Right forelimb (tissue), 1 donor: ENCODE data around the gene TRA2B.
A peak's percentile ranks its signal among the peaks of the same experiment; 100 is the strongest.

ENCODE experiments used
- DNase-seq: peaks from one replicate; pipeline ENCODE4 v3.0.0-alpha.2; 2018

Gene TRA2B

DNA sequence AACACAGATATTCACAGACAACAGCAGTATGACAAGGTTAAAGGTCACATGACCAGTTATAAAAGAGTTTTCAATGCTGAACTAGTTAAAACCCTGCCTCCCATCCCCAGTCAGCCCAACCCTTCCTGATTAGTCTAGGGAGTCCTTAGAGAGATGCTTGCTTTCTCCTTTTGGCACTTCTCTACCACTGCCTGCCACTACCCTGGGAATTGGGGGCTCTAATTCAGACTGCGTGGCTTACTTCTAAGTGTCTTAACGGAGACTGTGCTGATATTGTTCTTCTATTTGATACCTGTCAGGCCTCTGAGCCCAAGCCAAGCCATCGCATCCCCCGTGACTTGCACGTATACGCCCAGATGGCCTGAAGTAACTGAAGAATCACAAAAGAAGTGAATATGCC lies 11.7 kb upstream of the TRA2B start:
- DNase-seq, result no peak

DNA sequence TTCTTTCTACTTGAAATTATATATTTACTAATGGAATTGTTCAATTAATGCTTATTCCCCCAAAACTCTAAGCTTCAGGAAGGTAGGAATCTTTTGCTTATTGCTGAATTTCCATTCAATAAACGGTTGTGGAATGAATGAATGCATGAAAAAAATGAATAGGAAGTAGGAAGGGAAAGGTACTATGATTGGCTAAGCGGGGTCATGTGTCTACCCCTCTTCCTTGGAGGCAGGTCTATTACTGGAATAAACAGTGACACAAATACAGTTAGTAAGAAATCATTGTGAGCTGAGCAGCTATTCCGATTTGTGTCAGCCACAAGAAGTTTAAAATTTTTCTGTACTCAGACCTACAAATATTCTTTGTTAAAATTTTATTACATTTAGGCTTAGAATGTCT lies 10.5 kb upstream of the TRA2B start:
- no peak for DNase-seq

DNA sequence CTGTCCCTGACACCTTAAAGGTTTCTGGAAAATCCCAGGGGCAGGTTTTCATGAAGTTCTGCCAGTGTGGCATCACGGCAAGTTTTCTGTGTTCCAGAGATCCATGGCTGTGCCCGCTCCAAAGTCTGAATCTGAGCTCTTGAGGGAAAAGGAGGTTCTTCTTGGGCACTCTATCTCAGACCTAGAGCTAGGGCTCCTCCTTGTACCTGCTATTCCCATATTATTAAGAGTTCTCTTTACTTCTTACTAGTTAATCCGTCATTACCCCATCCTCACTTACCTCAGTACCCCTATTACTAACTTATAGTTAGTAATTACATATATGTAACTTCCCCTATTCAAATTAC lies 5.9 kb upstream of the TRA2B start:
- DNase-seq, result no peak

GRCh38 chr3:185942907-185943759 lies 5.3 kb upstream of the TRA2B start:
- DNase-seq, result peak; percentile 82

DNA sequence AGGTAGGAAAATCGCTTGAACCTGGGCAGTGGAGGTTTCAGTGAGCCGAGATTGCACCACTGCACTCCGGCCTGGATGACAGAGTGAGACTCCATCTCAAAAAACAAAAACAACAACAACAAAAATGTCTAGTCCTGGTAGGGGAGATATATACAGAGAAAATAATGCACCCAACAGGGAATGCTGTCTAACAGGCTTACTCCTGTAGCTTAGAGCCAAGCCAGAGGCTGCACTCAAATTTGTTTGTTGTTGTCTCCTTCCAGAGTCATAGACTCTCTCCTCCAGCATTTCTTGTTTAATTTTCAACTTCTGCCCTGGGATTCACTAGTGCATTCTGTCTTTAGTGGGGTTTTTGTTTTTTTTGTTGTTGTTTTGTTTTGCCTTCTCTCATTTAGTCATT lies 4.6 kb upstream of the TRA2B start:
- no peak for DNase-seq

DNA sequence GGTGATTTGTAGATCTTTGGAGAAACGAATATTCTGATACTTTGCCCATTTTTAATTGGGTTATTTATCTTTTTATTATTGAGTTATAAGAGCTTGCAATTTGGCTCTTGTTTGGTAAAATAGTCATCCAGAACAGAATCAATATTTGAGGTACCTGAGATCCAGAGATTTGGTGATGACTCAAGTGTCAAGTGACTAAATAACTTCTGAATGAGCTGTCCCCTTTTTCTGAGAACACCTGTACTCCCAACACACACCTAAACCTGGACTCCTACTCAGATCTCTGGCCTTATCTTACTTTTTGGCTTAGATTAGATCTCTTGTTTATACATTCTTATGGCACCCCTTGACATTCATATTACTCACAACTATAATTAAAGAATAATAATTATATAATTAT lies 3.1 kb upstream of the TRA2B start:
- no peak for DNase-seq

GRCh38 chr3:185939721-185940120 lies 1.9 kb upstream of the TRA2B start:
- DNase-seq, result no peak

DNA sequence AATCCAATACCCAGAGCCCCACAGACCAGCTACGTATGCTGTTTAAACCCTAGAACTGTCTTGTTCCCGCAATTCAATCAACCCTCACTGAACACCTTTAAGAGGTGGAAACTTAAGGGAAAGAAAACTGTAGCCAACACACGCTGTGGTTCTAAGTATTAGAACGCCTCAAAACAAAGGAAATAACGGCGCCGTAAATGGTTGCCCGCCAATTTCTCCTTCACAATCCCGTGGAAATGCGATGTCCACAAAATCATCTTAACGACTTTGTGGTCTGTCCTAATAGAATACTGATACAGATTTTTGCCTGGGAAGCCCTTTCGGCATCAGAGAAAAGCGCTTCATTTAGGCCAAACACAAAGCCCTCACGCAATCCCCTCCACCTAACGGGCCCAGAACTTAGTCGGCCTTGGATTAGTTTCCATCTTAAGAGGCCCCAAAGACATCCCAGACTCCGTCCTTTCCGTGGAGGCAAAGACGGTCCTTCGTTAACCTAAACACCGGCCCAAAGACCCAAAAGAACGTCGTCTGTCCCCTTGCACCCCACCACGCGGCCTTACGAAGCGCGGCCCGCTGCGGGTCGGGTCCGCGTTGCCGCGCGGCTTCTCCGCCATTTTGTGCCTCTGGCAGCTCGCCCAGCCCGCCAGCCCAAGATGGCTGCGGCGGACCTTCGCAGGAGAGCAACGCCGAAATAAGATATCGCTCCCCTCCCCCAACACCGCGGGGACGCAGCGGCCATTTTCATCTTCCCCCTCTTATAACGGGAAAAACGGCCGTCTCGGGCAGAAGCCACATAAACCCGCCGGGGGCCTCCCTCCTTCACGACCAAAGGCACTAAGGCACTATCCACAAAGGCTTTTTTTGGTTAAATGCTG lies 763 bp downstream of the TRA2B start:
- DNase-seq, result peak; percentile 94

GRCh38 chr3:185936273-185936629 lies 1.6 kb downstream of the TRA2B start:
- DNase-seq, result no peak

DNA sequence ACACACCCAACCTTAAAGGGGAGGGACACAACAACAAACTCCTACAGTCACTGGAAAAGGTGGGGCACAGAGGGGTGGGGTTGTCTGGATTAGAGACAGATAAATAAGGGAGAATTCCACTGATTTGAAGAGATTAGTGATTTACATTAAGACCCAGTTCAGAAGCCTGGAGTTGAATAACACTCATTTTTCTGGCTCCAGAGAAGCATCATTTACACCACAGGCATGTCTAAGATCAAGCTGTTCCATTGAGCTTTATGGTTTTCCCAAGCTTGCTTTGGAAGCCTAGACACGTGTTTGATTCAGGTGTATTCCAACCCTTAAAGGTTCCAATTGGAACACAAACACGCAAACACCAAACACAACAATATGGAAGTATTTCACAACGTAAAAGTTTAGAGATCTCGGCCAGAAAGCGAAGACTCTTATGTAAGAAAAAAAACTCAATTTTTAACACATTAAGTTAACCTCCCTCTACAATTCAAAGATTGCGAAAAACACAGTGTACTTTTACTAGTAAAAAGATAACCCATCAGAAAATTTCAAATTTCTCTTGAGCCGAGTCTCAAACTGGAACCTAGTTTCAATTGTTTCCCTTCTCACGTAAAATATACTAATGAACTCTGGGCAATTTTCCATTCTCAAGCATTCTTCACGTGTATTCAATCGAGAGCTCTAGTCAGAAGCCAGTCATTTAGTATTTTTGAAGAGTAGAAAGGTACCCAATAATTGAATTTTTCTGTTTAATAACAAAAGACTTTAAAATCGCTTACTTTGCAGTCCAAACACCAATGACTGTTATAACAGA lies 2.1 kb downstream of the TRA2B start:
- DNase-seq, result no peak

DNA sequence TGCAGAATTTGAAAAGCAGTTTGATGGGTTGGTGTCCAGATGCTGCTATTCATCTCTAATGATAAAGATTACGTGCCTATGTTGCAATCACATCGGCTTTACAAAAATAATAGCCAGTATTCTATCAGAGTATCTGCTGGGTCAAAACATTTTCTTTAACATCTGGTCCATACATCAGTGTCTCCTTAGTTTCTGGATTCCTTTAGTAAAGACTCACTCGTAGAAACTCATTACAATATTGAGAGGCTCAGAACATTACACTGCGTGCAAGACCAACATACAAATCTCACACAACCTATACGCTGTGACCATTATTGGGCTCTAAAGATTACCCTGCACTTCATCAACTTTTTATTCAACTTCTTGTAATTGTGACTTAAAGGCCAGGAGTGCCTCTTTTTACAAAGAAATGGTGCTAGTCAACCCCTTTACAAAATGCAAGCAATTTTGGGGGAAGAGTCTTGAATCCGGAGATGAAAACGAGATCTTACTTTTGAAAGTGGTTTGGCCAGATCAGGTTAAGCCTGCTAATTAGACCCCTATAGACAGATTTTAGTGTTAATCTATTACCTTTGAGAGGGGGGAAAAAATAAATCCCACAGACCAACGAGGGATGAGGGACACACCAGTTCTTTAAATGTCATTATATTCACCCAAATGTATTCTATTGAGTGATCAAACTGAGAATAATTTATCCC lies 2.9 kb downstream of the TRA2B start:
- no peak for DNase-seq

DNA sequence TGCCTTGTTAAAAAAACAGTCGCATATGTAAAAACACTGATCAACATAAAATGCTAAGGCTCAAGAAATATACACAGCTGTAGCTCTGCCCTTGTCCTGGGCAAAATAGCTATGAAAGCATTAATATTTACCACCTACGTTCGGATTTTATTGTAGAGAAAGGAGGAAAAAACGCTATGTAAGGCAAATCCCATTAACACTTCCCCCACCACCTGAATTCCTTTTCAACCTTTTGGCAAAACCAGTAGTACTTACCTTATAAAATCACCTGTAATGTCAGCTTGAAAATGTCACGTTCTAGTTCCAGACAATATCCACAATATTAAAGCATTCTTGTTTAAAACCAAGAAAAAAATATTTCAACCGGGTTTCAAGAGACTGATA lies 3.6 kb downstream of the TRA2B start:
- no peak for DNase-seq

GRCh38 chr3:185933374-185934173 lies 4.2 kb downstream of the TRA2B start:
- DNase-seq, result no peak

GRCh38 chr3:185931777-185932612 lies 5.8 kb downstream of the TRA2B start:
- DNase-seq, result no peak

GRCh38 chr3:185930393-185931107 lies 7.3 kb downstream of the TRA2B start:
- DNase-seq, result no peak

- no peak for DNase-seq
Measured at GRCh38 chr3:185929192-185930151, 8.3 kb downstream of the TRA2B start.

DNA sequence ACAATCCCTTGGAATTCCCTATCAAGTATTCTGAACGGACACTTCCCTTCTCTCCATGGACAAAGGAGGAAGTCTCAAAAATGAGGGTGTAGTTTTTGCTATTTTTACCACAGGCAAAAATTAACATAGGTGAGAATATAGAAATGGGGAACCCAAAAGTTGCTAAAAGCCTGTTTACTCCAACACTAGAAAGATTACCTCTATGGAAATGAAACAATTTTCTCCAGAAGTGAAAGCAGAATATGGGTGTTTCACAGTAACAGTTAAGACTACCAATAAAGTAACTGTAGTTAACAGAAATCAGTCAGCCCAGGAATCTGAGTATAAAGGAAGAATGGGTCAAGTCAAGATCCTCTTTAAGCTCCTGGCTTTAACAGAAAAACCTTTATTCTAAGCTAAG lies 9.3 kb downstream of the TRA2B start:
- DNase-seq, result no peak

GRCh38 chr3:185927501-185928200 lies 10.2 kb downstream of the TRA2B start:
- no peak for DNase-seq
